Cortex of kidney (tissue), 1 donor: ENCODE data around the gene FMO3.

Experiments
- DNase-seq: peaks from one replicate; lab custom pipeline; 2025; lab: John Stamatoyannopoulos, UW

FMO3 gene

GRCh38 chr1:171116676-171117075 lies 26.0 kb downstream of the FMO3 start:
- no peak for DNase-seq

- no peak for DNase-seq
Observed at GRCh38 chr1:171117085-171117484, 26.4 kb downstream of the FMO3 start.

- DNase-seq, result no peak
Observed at GRCh38 chr1:171119648-171120047, 28.9 kb downstream of the FMO3 start.

- no peak for DNase-seq
Observed at GRCh38 chr1:171122299-171122698, 31.6 kb downstream of the FMO3 start.

GRCh38 chr1:171122893-171123292 lies 32.2 kb downstream of the FMO3 start:
- DNase-seq, result no peak

- no peak for DNase-seq
Observed at GRCh38 chr1:171126504-171126903, 35.8 kb downstream of the FMO3 start.

GRCh38 chr1:171127099-171127498 lies 36.4 kb downstream of the FMO3 start:
- no peak for DNase-seq

- DNase-seq, result no peak
Observed at GRCh38 chr1:171127501-171127900, 36.8 kb downstream of the FMO3 start.

GRCh38 chr1:171128463-171128862 lies 37.8 kb downstream of the FMO3 start:
- no peak for DNase-seq

GRCh38 chr1:171134204-171134923 lies 43.7 kb downstream of the FMO3 start:
- no peak for DNase-seq

GRCh38 chr1:171137580-171137979 lies 46.9 kb downstream of the FMO3 start:
- DNase-seq, result no peak

- DNase-seq, result no peak
Observed at GRCh38 chr1:171138980-171139379, 48.3 kb downstream of the FMO3 start.

- no peak for DNase-seq
Observed at GRCh38 chr1:171139890-171140289, 49.2 kb downstream of the FMO3 start.

- no peak for DNase-seq
Observed at GRCh38 chr1:171140401-171140800, 49.7 kb downstream of the FMO3 start.

- no peak for DNase-seq
Observed at GRCh38 chr1:171140956-171141687, 50.4 kb downstream of the FMO3 start.

GRCh38 chr1:171141688-171142415 lies 51.1 kb downstream of the FMO3 start:
- no peak for DNase-seq

GRCh38 chr1:171142416-171143385 lies 52.0 kb downstream of the FMO3 start:
- DNase-seq, result no peak

GRCh38 chr1:171150156-171150555 lies 59.5 kb downstream of the FMO3 start:
- no peak for DNase-seq

GRCh38 chr1:171152549-171152948 lies 61.8 kb downstream of the FMO3 start:
- DNase-seq, result no peak

GRCh38 chr1:171155484-171155883 lies 64.8 kb downstream of the FMO3 start:
- DNase-seq, result no peak

GRCh38 chr1:171158096-171158495 lies 67.4 kb downstream of the FMO3 start:
- no peak for DNase-seq

GRCh38 chr1:171158551-171158950 lies 67.8 kb downstream of the FMO3 start:
- no peak for DNase-seq
